ENCODE measurements around the gene MPI. TPM values are rescaled to one million over a fixed set of nuclear protein-coding genes. Genes with fewer than 3 reads are reported as not detected.

The MPI gene
- total and polyA plus RNA-seq, 2 of the 8 experiments (the other 6 are each of a cell fraction or from before 2014, with no cell fraction given), result 31.0 to 74.8 TPM

DNA sequence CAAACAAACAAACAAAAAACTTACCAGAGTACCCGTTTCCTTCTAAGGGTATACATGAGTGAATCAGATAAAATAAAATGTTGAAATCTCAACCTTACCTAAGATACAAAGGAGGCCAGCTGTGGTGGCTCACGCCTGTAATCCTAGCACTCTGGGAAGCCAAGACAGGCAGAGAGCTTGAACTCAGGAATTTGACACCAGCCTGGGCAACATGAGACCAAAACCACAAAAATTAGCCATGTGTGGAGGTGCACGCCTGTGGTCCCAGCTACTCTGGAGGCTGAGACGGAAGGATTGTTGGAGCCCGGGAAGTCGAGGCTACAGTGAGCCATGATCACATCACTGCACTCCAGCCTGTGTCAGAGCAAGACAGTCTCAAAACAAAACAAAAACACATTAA lies 27.8 kb downstream of the MPI start (continued):
- no peak for TF ChIP-seq ZNF274 (IDR thresholded peaks at IDR 0.05; ENCODE audit: borderline replicate concordance, extremely low read depth, low read length)
- TF ChIP-seq KDM5A (IDR thresholded peaks at IDR 0.05; ENCODE audit: low read length), result no peak
